ENCODE data around the gene LINC00632. TPM values are rescaled to one million over a fixed set of nuclear protein-coding genes. Genes with fewer than 3 reads are reported as not detected.

Gene LINC00632
- polyA plus RNA-seq, 1 experiment: 54.3 TPM

- ChIA-PET CTCF (no interaction called here), POLR2A (no interaction called here)
- Histone ChIP-seq H3K27me3 (ENCODE audit: control insufficient read depth, insufficient read depth, low read length) (no peaks in the 10 kb centered on the region), H3K4me3 (ENCODE audit: low read depth, low read length) (no peak overlapping the region), H3K36me3 (ENCODE audit: control insufficient read depth, insufficient read depth, low read length) (no peaks in the 10 kb centered on the region)
- no peak for DNase-seq (ENCODE audit: low read depth)
- TF ChIP-seq CTCF (IDR thresholded peaks at IDR 0.05; ENCODE audit: insufficient read depth, low read depth, low read length): no peak
These were observed 3.6 kb downstream of the LINC00632 start for GRCh38 chrX:140713174-140713539.

- no peak overlapping the region for H3K4me3 ChIP-seq (ENCODE audit: low read depth, low read length)
- no peak for DNase-seq (ENCODE audit: low read depth)
- H3K27me3 ChIP-seq (ENCODE audit: control insufficient read depth, insufficient read depth, low read length): no peaks in the 10 kb centered on the region
- H3K36me3 ChIP-seq (ENCODE audit: control insufficient read depth, insufficient read depth, low read length): no peaks in the 10 kb centered on the region
- TF ChIP-seq CTCF (IDR thresholded peaks at IDR 0.05; ENCODE audit: insufficient read depth, low read depth, low read length): no peak
- CTCF ChIA-PET: no interaction called here
- POLR2A ChIA-PET: no interaction called here
These were observed 6.2 kb downstream of the LINC00632 start for GRCh38 chrX:140715787-140716186.

GRCh38 chrX:140723121-140723715 is 13.7 kb downstream of the LINC00632 start:
- no peak for DNase-seq (ENCODE audit: low read depth)
- no peaks in the 10 kb centered on the region for H3K27me3 ChIP-seq (ENCODE audit: control insufficient read depth, insufficient read depth, low read length)
- H3K4me3 ChIP-seq (ENCODE audit: low read depth, low read length): no peak overlapping the region
- H3K36me3 ChIP-seq (ENCODE audit: control insufficient read depth, insufficient read depth, low read length): no peaks in the 10 kb centered on the region
- TF ChIP-seq CTCF (IDR thresholded peaks at IDR 0.05; ENCODE audit: insufficient read depth, low read depth, low read length): no peak
- ChIA-PET POLR2A (no interaction called here), CTCF (no interaction called here)

GRCh38 chrX:140724309-140724708 is 14.8 kb downstream of the LINC00632 start:
- CTCF ChIA-PET: no interaction called here
- POLR2A ChIA-PET: no interaction called here
- Histone ChIP-seq H3K27me3 (ENCODE audit: control insufficient read depth, insufficient read depth, low read length) (no peaks in the 10 kb centered on the region), H3K36me3 (ENCODE audit: control insufficient read depth, insufficient read depth, low read length) (no peaks in the 10 kb centered on the region), H3K4me3 (ENCODE audit: low read depth, low read length) (no peak overlapping the region)
- no peak for DNase-seq (ENCODE audit: low read depth)
- no peak for TF ChIP-seq CTCF (IDR thresholded peaks at IDR 0.05; ENCODE audit: insufficient read depth, low read depth, low read length)

GRCh38 chrX:140724736-140725135 is 15.2 kb downstream of the LINC00632 start:
- Histone ChIP-seq H3K36me3 (ENCODE audit: control insufficient read depth, insufficient read depth, low read length) (no peaks in the 10 kb centered on the region), H3K27me3 (ENCODE audit: control insufficient read depth, insufficient read depth, low read length) (no peaks in the 10 kb centered on the region), H3K4me3 (ENCODE audit: low read depth, low read length) (no peak overlapping the region)
- no peak for TF ChIP-seq CTCF (IDR thresholded peaks at IDR 0.05; ENCODE audit: insufficient read depth, low read depth, low read length)
- POLR2A ChIA-PET: no interaction called here
- no peak for DNase-seq (ENCODE audit: low read depth)
- CTCF ChIA-PET: no interaction called here
